Liver (tissue), 3 donors: ENCODE data around the gene TMEM178A.

Experiments used
- CTCF ChIP-seq: fragments of 150-350 bp; IDR thresholded peaks from 2 replicates; pipeline ENCODE4 v1.5.1; 2017; ENCODE audit warnings: improper control_type of control experiment, low read depth, low read length; ENCODE audit not compliant: missing input control
- GABPA ChIP-seq, 2 donors: IDR thresholded peaks in 1 of 2; conservative IDR thresholded peaks in 1 of 2; 2 replicates each; pipeline ENCODE4 v1.6.1; 2016; ENCODE audit warnings: antibody characterized with exemption in 2 of 2, mild to moderate bottlenecking in 1 of 2, moderate library complexity in 1 of 2
- JUND ChIP-seq, 2 donors: IDR thresholded peaks; 2 replicates each; pipeline ENCODE4 v1.6.1; 2016; ENCODE audit warnings: antibody characterized with exemption in 2 of 2
- MAX ChIP-seq: IDR thresholded peaks from 2 replicates; pipeline ENCODE4 v1.6.1; 2016; ENCODE audit warnings: antibody characterized with exemption
- RAD21 ChIP-seq, 2 donors: IDR thresholded peaks; 2 replicates each; pipeline ENCODE4 v1.6.1; 2016; ENCODE audit warnings: antibody characterized with exemption in 2 of 2, mild to moderate bottlenecking in 2 of 2
- REST ChIP-seq: IDR thresholded peaks from 2 replicates; pipeline ENCODE4 v1.6.1; 2016; ENCODE audit warnings: antibody characterized with exemption, mild to moderate bottlenecking
- SP1 ChIP-seq: IDR thresholded peaks from 2 replicates; pipeline ENCODE4 v1.6.1; 2018; ENCODE audit warnings: antibody characterized with exemption, mild to moderate bottlenecking
- TAF1 ChIP-seq: conservative IDR thresholded peaks from 2 replicates; pipeline ENCODE4 v1.6.1; 2016; ENCODE audit warnings: antibody characterized with exemption, mild to moderate bottlenecking
- YY1 ChIP-seq: IDR thresholded peaks from 2 replicates; pipeline ENCODE4 v1.6.1; 2016; ENCODE audit warnings: antibody characterized with exemption, mild to moderate bottlenecking
- ZBTB33 ChIP-seq: IDR thresholded peaks from 2 replicates; pipeline ENCODE4 v1.6.1; 2016; ENCODE audit warnings: antibody characterized with exemption
- donor health status: healthy.
- donor health status: healthy.

GRCh38 chr2:39671604-39672003, 5.9 kb downstream of the TMEM178A start:
- no peak for TF ChIP-seq ZBTB33
- TF ChIP-seq SP1: no peak
- TF ChIP-seq GABPA (IDR thresholded peaks at IDR 0.05 in 1 of 2, conservative IDR thresholded peaks at IDR 0.05 in 1 of 2): no peak
- no peak for TF ChIP-seq CTCF
- TF ChIP-seq REST: no peak
- no peak for TF ChIP-seq TAF1
- TF ChIP-seq JUND (IDR thresholded peaks at IDR 0.05): no peak
- TF ChIP-seq MAX: no peak
- no peak for TF ChIP-seq RAD21 (IDR thresholded peaks at IDR 0.05)
- TF ChIP-seq YY1: no peak
